ENCODE results near the gene NCAM1.

DNA sequence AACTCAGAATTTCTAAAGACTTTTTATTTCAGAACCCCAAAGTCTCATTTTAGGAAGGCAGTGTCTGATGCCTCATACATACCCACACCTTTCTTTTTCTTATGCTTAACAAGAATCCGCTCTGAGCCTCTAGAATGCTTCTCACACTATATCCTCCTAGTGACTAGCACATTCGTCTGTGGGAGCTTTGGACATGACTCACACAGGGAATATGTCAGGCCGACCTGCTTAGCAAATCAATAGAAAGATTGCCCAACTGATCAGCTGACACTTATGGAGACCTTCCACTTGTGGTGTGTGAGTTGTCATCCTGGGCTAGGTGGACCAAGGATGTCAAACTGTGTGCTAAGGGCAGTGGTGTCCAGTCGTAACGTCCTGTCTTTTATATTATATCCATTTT is 223.3 kb downstream of the NCAM1 start:
- TF ChIP-seq, protein P1, sequence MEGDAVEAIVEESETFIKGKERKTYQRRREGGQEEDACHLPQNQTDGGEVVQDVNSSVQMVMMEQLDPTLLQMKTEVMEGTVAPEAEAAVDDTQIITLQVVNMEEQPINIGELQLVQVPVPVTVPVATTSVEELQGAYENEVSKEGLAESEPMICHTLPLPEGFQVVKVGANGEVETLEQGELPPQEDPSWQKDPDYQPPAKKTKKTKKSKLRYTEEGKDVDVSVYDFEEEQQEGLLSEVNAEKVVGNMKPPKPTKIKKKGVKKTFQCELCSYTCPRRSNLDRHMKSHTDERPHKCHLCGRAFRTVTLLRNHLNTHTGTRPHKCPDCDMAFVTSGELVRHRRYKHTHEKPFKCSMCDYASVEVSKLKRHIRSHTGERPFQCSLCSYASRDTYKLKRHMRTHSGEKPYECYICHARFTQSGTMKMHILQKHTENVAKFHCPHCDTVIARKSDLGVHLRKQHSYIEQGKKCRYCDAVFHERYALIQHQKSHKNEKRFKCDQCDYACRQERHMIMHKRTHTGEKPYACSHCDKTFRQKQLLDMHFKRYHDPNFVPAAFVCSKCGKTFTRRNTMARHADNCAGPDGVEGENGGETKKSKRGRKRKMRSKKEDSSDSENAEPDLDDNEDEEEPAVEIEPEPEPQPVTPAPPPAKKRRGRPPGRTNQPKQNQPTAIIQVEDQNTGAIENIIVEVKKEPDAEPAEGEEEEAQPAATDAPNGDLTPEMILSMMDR (IDR thresholded peaks at IDR 0.05; ENCODE audit: low read depth, low read length) = no peak
- no peak for TF ChIP-seq EZH2phosphoT487 (IDR thresholded peaks at IDR 0.05; ENCODE audit: low read depth)
